ENCODE data around the gene ITGAV.

GRCh38 chr2:186702501-186702900 lies 112.6 kb downstream of the ITGAV start:
- TF ChIP-seq CTCF (IDR thresholded peaks at IDR 0.05), result no peak
- TF ChIP-seq POLR2AphosphoS5 (IDR thresholded peaks at IDR 0.05), result no peak
- no peak for TF ChIP-seq POLR2A (IDR thresholded peaks at IDR 0.05)

Measured in suprapubic skin (tissue), 4 donors.